Measurements from ENCODE around the gene ARL17A.
"Not testable (repeated sequence)": the region's sequence is repeated elsewhere in the genome, so short reads cannot be mapped to it uniquely, and the experiment has no call there.

Gene ARL17A

DNA sequence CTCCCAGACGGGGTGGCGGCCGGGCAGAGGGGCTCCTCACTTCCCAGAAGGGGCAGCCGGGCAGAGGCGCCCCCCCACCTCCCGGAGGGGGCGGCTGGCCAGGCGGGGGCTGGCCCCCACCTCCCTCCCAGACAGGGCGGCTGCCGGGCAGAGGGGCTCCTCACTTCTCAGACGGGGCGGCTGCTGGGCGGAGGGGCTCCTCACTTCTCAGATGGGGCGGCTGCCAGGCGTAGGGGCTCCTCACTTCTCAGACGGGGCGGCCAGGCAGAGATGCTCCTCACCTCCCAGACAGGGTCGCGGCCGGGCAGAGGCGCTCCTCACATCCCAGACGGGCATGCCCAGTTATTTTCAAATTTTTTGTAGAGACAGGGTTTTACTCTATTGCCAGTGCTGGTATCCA is 44.8 kb downstream of the ARL17A start:
- not testable (repeated sequence) for ATAC-seq

DNA sequence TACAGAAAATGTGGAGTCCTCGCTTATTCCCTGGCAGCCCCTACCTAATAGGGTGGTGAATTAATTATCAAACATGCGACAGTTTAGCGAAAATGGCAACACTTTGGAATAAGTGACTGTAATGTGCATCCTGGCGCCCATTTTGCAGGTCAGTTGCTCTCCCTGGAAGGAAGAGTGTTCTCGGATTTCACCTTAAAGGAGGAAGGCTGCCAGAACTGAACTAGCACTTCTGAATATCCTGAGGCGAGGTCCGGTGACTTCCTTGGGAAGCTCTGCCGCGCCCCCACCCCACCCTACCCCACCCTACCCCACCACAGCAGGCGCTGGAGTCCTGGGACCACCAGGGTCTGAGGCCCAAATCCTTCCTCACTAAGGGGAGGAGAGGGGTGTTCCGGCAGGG is 67.3 kb downstream of the ARL17A start, which contains the start of gene LRRC37A2:
TSS of gene LRRC37A2 (plus strand) at position 301 of the 400 bp plus-strand sequence. CDS start 245 bp downstream, outside the sequence.
- ATAC-seq = not testable (repeated sequence)

DNA sequence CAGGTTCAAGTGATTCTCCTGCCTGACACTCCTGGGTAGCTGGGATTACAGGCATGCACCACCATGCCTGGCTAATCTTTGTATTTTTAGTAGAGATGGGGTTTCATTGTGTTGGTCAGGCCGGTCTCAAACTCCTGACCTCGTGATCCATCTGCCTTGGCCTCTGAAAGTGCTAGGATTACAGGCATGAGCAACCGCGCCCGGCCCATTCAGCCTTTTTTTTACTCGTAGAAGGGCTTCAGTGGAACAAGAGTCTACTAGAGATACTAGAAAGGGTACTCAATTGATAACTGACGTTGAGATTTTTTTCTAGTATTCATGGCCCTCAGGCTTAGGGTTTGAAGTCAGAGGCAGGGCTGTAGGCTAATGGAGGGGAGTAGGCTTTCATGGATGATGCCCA is 73.6 kb downstream of the ARL17A start:
- not testable (repeated sequence) for ATAC-seq

DNA sequence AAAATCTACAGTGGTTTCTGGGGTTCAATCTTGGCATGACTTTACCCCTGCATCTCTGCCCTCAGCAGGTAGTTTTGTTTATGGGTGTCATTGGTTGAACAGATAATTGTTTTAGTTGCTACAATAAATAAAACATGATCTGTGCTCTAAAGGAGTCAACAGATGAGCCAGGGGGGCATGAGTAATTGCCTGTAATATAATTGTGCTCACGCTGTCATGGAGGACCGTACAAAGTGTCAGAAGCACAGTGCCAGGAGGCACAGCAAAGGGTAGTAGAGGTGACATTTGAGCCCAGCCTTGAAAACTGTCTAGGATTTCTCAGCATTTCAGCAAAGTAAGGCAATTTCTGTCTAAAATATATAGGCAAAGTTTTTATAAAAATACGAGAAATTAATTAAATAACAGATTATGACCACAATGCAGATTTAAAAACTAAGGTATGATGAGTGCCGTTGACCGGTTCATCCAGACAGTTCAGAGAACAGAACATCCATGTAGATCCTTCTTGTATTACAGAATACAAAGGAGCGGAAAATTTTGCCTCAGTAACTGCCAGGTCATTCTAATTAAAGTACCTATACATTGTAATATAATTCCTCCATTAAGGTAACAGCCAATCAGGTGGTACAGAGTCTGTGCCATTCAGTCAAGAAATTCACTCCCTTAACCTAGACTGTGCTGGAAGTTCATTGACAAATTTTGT is 79.9 kb downstream of the ARL17A start:
- not testable (repeated sequence) for ATAC-seq

DNA sequence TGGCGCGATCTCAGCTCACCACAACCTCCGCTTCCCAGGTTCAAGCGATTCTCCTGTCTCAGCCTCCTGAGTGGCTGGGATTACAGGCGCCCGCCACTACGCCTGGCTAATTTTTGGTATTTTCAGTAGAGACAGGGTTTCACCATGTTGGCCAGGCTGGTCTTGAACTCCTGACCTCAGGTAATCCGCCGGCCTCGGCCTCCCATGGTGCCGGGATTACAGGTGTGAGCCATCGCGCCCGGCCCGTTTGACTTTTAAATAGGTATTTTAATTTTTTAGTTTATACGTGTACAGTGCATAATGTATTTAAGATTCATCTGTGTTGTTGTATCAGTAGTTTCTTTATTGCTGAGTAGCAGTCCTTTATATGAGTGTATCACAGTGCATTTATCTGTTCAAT is 87.5 kb downstream of the ARL17A start:
- ATAC-seq = not testable (repeated sequence)

DNA sequence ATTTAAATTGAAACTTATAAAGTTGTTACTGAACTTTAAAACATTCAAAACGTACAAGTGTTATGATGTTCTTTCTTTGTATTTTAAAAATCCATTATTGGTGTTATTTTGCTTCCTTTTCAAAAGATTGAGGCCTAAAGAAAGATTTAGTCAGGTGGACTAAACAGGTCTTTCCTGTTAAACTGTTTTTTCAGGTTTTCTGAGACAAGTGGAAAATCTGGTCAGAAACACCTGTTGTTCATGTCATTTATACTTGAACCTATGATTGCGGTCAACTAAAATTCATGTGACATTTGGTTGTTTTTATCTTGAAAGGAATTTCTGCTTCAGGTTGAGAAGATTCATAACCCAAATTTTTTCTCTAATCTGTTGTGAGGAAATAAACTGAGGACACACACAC is 98.2 kb downstream of the ARL17A start:
- ATAC-seq = not testable (repeated sequence)

DNA sequence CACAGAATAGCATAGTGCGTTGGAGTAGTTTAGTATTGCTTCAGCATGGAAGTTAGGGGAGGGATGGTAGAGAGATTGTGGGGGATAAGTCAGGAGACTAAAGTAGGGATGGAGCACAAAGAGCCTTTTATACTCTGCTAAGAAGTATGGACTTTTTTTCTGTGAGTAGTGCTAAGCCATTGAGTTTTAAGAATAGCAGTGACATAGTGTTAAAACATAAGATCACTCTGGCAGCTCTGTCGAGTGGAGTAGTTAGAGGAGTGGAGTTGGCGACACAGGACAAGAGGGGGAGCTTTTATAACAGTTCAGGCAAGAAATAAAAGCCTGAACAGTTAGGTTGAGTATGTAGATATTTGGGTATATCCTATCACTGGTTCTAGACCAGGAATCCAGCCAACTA is 100.7 kb downstream of the ARL17A start:
- not testable (repeated sequence) for ATAC-seq

DNA sequence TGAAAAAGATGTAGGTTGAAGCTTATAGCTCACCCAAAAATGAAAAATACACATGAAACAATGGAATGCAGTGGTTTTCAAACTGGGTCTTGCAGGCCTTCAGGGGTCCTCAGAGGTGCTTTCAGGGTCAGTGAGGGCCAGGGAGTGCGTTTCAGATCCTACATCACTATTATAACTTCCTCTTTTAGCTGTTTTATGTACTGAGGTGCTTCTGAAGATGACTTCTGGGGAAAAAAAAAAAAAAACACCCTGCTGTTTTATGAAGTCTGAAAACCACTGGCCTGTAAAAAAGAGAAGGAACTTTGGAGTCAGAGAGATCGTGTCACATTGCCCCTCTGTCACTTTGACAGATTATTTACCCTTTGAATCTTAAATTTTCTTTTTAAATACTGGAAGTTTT is 103.9 kb downstream of the ARL17A start:
- ATAC-seq = not testable (repeated sequence)

DNA sequence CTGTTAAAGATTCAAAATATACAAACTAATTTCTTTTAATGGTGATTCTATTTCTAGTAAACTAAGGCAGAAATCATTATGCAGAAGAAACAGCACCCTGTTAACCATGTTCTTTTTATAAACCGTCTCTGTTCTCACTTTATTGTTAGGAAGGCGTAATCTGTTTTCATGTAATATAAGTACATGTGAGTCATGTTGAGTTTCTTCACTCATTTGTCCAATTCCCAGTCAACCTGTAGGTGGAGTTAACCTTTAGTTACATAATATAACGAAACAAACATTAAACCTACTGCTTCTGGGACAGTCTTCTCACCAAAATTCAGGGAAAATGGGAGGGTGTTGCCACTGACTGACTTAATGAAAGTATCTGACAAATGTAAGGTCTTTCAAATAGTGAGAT is 105.0 kb downstream of the ARL17A start:
- not testable (repeated sequence) for ATAC-seq

DNA sequence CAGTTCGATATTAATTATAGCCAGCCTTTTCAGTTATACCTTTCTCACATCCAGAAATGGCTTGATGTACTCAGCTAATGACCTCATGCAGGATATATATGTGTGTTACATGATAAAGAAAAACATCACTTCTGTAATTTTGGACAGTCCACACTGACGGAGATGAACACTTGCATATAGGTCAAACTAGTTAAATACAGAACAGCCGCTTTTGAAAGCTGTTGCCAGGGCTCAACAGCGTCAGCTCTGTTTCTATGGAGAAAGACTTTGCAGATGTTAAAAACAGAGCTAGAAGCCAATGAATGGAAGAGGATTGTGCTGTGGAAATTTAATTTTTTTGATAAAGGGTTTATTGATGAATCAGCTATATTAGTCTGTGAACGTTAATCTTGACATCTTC is 111.9 kb downstream of the ARL17A start:
- not testable (repeated sequence) for ATAC-seq

Data from SK-N-SH treated with all-trans-retinoic acid at 6 μM for 48 hours (cell line).